B cell (primary cell): ENCODE measurements around the gene GALNT5. TPM values are rescaled to one million over a fixed set of nuclear protein-coding genes. Genes with fewer than 3 reads are reported as not detected.

ENCODE experiments used
- ATAC-seq: fragments of 200-7000 bp; cut with Tn5 transposase; one replicate; pipeline ENCODE4 v1.10.0; 2021; ENCODE audit warnings: low read depth, mild to moderate bottlenecking, moderate number of reproducible peaks, moderate library complexity
- CTCF ChIA-PET: fragments of 350-600 bp; sonication (Branson Sonifier 250); formaldehyde crosslinking; loops from one replicate; lab custom pipeline; 2021; ENCODE audit warnings: antibody characterized with exemption, inconsistent platforms; lab: Charles Lee
- POLR2A ChIA-PET: fragments of 350-600 bp; sonication (Branson Sonifier 250); formaldehyde crosslinking; loops from one replicate; lab custom pipeline; 2021; ENCODE audit warnings: antibody characterized with exemption; lab: Charles Lee
- DNase-seq: peaks from one replicate; pipeline ENCODE4 v3.0.0; 2013
- H2AFZ ChIP-seq: 2 replicates; pipeline ENCODE4 v1.6.1; 2012; ENCODE audit warnings: mild to moderate bottlenecking, low read depth, low read length; ENCODE audit not compliant: insufficient read depth, poor library complexity, severe bottlenecking
- H3K27ac ChIP-seq, 2 donors: 1 replicate in 1 of 2; 2 replicates in 1 of 2; pipeline ENCODE4 v1.5.1; 2012 to 2013; ENCODE audit warnings: low read length in 2 of 2, mild to moderate bottlenecking in 2 of 2, moderate library complexity in 1 of 2
- H3K27me3 ChIP-seq, 4 experiments: fragments of 200-600 bp in 1 of 4; sonication (generic) in 1 of 4; replicated peaks in 1 of 4; 1 replicate in 2 of 4; 2 replicates in 2 of 4; pipeline versions ENCODE4 v1.6.1 to v1.7.0; 2013 to 2016; ENCODE audit warnings: low read length in 3 of 4, mild to moderate bottlenecking in 2 of 4, mixed read lengths in 1 of 4, moderate library complexity in 1 of 4; ENCODE audit not compliant: insufficient read depth in 4 of 4, control insufficient read depth in 3 of 4; ENCODE audit errors: control extremely low read depth in 1 of 4
- H3K36me3 ChIP-seq, 2 experiments: replicated peaks in 1 of 2; 1 replicate in 1 of 2; 2 replicates in 1 of 2; pipeline versions ENCODE4 v1.6.1 to v1.7.1; 2013; ENCODE audit warnings: low read length in 1 of 2; ENCODE audit not compliant: insufficient read depth in 2 of 2, control insufficient read depth in 1 of 2; ENCODE audit errors: control extremely low read depth in 1 of 2, extremely low read depth in 1 of 2
- H3K4me1 ChIP-seq, 2 donors: fragments of 200-600 bp in 1 of 2; sonication (generic) in 1 of 2; 1 replicate in 1 of 2; 2 replicates in 1 of 2; pipeline versions ENCODE4 v1.5.1 to v1.6.1; 2013 to 2017; ENCODE audit warnings: low read length in 2 of 2; ENCODE audit not compliant: control insufficient read depth in 2 of 2, insufficient read depth in 2 of 2
- H3K4me2 ChIP-seq: replicated peaks from 2 replicates; pipeline ENCODE3; 2012; ENCODE audit warnings: mild to moderate bottlenecking, low read depth, low read length; ENCODE audit not compliant: poor library complexity, severe bottlenecking
- H3K4me3 ChIP-seq, 5 experiments: fragments of 200-600 bp in 1 of 5; sonication (generic) in 1 of 5; 1 replicate in 3 of 5; 2 replicates in 2 of 5; pipeline versions ENCODE4 v1.5.1 to v1.7.0; 2011 to 2016; ENCODE audit warnings: low read length in 4 of 5, mild to moderate bottlenecking in 4 of 5, low read depth in 2 of 5, control low read depth in 1 of 5, moderate library complexity in 1 of 5; ENCODE audit not compliant: insufficient read depth in 1 of 5; ENCODE audit errors: control extremely low read depth in 1 of 5, extremely low read depth in 1 of 5
- H3K79me2 ChIP-seq: fragments of 200-600 bp; sonication (generic); one replicate; pipeline ENCODE4 v1.6.0; 2016; ENCODE audit warnings: low read length; ENCODE audit not compliant: control insufficient read depth, insufficient read depth
- H3K9ac ChIP-seq: fragments of 200-600 bp; sonication (generic); 2 replicates; pipeline ENCODE4 v1.6.1; 2017; ENCODE audit warnings: mild to moderate bottlenecking, low read length, moderate library complexity
- H3K9me3 ChIP-seq, 3 donors: one replicate each; pipeline versions ENCODE4 v1.6.1 to v1.7.1; 2013; ENCODE audit warnings: low read length in 2 of 3; ENCODE audit not compliant: control insufficient read depth in 2 of 3, insufficient read depth in 1 of 3; ENCODE audit errors: control extremely low read depth in 1 of 3
- H4K20me1 ChIP-seq: 2 replicates; pipeline ENCODE4 v1.6.0; 2012; ENCODE audit warnings: mild to moderate bottlenecking, low read length; ENCODE audit not compliant: insufficient read depth, control insufficient read depth, poor library complexity, severe bottlenecking
- H3K27ac Mint-ChIP-seq: one replicate; pipeline ENCODE4 v1.8.0; 2021; ENCODE audit warnings: mixed read lengths
- H3K27me3 Mint-ChIP-seq: one replicate; pipeline ENCODE4 v1.8.0; 2021; ENCODE audit warnings: mixed read lengths
- H3K4me1 Mint-ChIP-seq: one replicate; pipeline ENCODE4 v1.8.0; 2021; ENCODE audit warnings: mixed read lengths
- H3K4me3 Mint-ChIP-seq: one replicate; pipeline ENCODE4 v1.8.0; 2021; ENCODE audit warnings: mixed read lengths
- H3K9me3 Mint-ChIP-seq: one replicate; pipeline ENCODE4 v1.8.0; 2022; ENCODE audit warnings: mixed read lengths; ENCODE audit not compliant: insufficient read depth
- CTCF ChIP-seq: fragments of 200-600 bp; IDR thresholded peaks from one replicate; pipeline ENCODE4 v1.8.0; 2022; ENCODE audit warnings: antibody characterized with exemption, mild to moderate bottlenecking
- EZH2 ChIP-seq: IDR thresholded peaks from 2 replicates; pipeline ENCODE4 v1.6.1; 2012; ENCODE audit warnings: borderline replicate concordance, low read depth, mild to moderate bottlenecking, moderate library complexity, low read length; ENCODE audit not compliant: insufficient read depth, poor library complexity, severe bottlenecking
- WGBS: methylation state at CpG from one replicate; pipeline ENCODE4 v1.1.5; 2013; ENCODE audit warnings: missing lambda C conversion rate; ENCODE audit not compliant: insufficient coverage; 5-methylcytosine and 5-hydroxymethylcytosine counted together
- intact Hi-C: fragments of 100-400 bp; cut with micrococcal nuclease; formaldehyde crosslinking; loops from one replicate; pipeline ENCODE4 v1.10.0; 2022
- polyA plus RNA-seq: library from polyadenylated mRNA; depleted of rRNA; stranded (reverse); fragments of >200 nt; gene quantifications from 2 replicates; pipeline ENCODE4 v1.2.3, GENCODE V29; 2012
- total RNA-seq, 2 donors: library from RNA; stranded (reverse); fragments of 120-200 nt in 1 of 2; gene quantifications; 1 replicate in 1 of 2; 2 replicates in 1 of 2; pipeline versions ENCODE4 v1.2.3 to v1.2.4, GENCODE V29; 2013 to 2022

GALNT5 gene
- total and polyA plus RNA-seq, 2 donors (not counting 1 experiment from before 2014, with no cell fraction given), result not detected

DNA sequence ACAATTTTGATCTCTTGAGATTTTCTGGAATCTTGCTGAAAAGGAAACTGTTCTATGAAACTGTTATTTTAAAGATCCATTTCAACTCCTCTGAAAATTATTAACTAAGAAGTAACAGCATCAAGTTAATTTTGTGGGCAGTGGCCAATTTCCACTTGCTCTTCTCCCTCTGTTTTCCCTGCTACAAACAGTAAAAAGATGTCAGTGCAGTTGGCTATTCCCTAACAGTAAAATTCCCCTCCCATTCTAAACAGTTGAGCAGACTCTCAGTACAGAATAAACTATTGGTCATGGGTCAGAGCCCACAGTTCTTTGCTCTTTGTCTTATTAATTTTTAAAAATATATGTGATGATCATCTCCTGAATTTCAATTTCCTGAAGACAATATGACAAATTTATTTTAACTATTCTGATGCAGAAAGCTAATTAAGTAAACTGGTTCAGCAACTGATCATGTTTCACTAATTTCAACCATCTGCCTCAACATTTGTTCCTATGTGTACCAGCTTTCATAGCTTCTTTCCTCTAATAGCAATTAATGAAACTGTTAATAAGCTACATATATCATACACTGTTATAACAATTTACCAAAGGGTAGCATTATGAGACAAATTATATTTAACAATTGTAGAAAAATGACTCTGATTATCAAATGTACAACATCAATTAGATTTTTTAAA, 41.1 kb upstream of the GALNT5 start:
- H3K9me3 Mint-ChIP-seq, result peaks cover 1% of the 10 kb centered on the region
- Histone ChIP-seq H3K4me3 (no peak overlapping the region), H3K4me1 (no peaks in the 10 kb centered on the region), H3K36me3 (no peaks in the 10 kb centered on the region), H4K20me1 (no peaks in the 10 kb centered on the region), H3K4me2 (no peak overlapping the region), H3K27me3 (peaks cover 0 to 5% (median 0%) of the 10 kb centered on the region in 4 experiments), H2AFZ (no peak overlapping the region), H3K79me2 (no peaks in the 10 kb centered on the region), H3K27ac (no peak overlapping the region), H3K9ac (no peak overlapping the region), H3K9me3 (no peaks in the 10 kb centered on the region)
- H3K4me3 Mint-ChIP-seq, result no peak overlapping the region
- no peak overlapping the region for H3K27ac Mint-ChIP-seq
- ATAC-seq (no peak), DNase-seq (no peak)
- TF ChIP-seq EZH2 (no peak), CTCF (no peak)
- no peaks in the 10 kb centered on the region for H3K4me1 Mint-ChIP-seq
- CTCF ChIA-PET, result no interaction called here
- intact Hi-C loops, result no loop called here
- POLR2A ChIA-PET, result no interaction called here
- peaks cover 8% of the 10 kb centered on the region for H3K27me3 Mint-ChIP-seq

GRCh38 chr2:157217409-157217808, 40.1 kb upstream of the GALNT5 start:
- H3K27ac ChIP-seq, result no peak overlapping the region
- no peak overlapping the region for H3K4me3 ChIP-seq
- H3K4me2 ChIP-seq, result no peak overlapping the region
- peaks cover 8% of the 10 kb centered on the region for H3K27me3 Mint-ChIP-seq
- no peak overlapping the region for H3K4me3 Mint-ChIP-seq
- H3K9me3 Mint-ChIP-seq, result peaks cover 1% of the 10 kb centered on the region
- H3K4me1 ChIP-seq, result no peaks in the 10 kb centered on the region
- POLR2A ChIA-PET, result no interaction called here
- H4K20me1 ChIP-seq, result no peaks in the 10 kb centered on the region
- intact Hi-C loops, result no loop called here
- ATAC-seq, result no peak
- no peaks in the 10 kb centered on the region for H3K9me3 ChIP-seq
- no peak overlapping the region for H3K27ac Mint-ChIP-seq
- H2AFZ ChIP-seq, result no peak overlapping the region
- CTCF ChIA-PET, result no interaction called here
- no peaks in the 10 kb centered on the region for H3K79me2 ChIP-seq
- H3K4me1 Mint-ChIP-seq, result no peaks in the 10 kb centered on the region
- H3K27me3 ChIP-seq, result peaks cover 0 to 5% (median 0%) of the 10 kb centered on the region in 4 experiments
- no peaks in the 10 kb centered on the region for H3K36me3 ChIP-seq
- no peak overlapping the region for H3K9ac ChIP-seq
- no peak for TF ChIP-seq EZH2
- no peak for TF ChIP-seq CTCF
- DNase-seq, result no peak
- no CpG with 5 or more reads among the region's 2 CpGs for WGBS
